Mesothelial cell of epicardium (in vitro differentiated cells): ENCODE measurements around the gene PRICKLE4. TPM values are rescaled to one million over a fixed set of nuclear protein-coding genes. Genes with fewer than 3 reads are reported as not detected.

Experiments used
- DNase-seq, 2 experiments: peaks; one replicate each; pipeline ENCODE4 v3.0.0; 2021; ENCODE audit warnings: low spot score in 2 of 2; ENCODE audit not compliant: unreplicated experiment in 2 of 2
- H3K27ac Mint-ChIP-seq: 2 replicates; pipeline ENCODE4 v1.8.0; 2021; ENCODE audit warnings: mixed read lengths
- H3K27me3 Mint-ChIP-seq: 2 replicates; pipeline ENCODE4 v1.8.0; 2021; ENCODE audit warnings: low read depth, mixed read lengths
- H3K36me3 Mint-ChIP-seq: 2 replicates; pipeline ENCODE4 v1.8.0; 2021; ENCODE audit warnings: mixed read lengths
- H3K4me1 Mint-ChIP-seq: 2 replicates; pipeline ENCODE4 v1.8.0; 2021; ENCODE audit warnings: mixed read lengths
- H3K4me3 Mint-ChIP-seq: 2 replicates; pipeline ENCODE4 v1.8.0; 2021; ENCODE audit warnings: mild to moderate bottlenecking, moderate library complexity, mixed read lengths
- H3K9me3 Mint-ChIP-seq: 2 replicates; pipeline ENCODE4 v1.8.0; 2021; ENCODE audit warnings: mixed read lengths
- CTCF ChIP-seq: fragments of 200-600 bp; sonication (generic); IDR thresholded peaks from one replicate; pipeline ENCODE4 v1.5.0; 2021; ENCODE audit warnings: antibody characterized with exemption; ENCODE audit not compliant: unreplicated experiment
- total RNA-seq: library from RNA; stranded (reverse); gene quantifications from 3 replicates; pipeline ENCODE4 v1.2.1, GENCODE V29; 2021

Gene PRICKLE4
- total RNA-seq, 1 donor from 2014 or later: 4.5 TPM

DNA sequence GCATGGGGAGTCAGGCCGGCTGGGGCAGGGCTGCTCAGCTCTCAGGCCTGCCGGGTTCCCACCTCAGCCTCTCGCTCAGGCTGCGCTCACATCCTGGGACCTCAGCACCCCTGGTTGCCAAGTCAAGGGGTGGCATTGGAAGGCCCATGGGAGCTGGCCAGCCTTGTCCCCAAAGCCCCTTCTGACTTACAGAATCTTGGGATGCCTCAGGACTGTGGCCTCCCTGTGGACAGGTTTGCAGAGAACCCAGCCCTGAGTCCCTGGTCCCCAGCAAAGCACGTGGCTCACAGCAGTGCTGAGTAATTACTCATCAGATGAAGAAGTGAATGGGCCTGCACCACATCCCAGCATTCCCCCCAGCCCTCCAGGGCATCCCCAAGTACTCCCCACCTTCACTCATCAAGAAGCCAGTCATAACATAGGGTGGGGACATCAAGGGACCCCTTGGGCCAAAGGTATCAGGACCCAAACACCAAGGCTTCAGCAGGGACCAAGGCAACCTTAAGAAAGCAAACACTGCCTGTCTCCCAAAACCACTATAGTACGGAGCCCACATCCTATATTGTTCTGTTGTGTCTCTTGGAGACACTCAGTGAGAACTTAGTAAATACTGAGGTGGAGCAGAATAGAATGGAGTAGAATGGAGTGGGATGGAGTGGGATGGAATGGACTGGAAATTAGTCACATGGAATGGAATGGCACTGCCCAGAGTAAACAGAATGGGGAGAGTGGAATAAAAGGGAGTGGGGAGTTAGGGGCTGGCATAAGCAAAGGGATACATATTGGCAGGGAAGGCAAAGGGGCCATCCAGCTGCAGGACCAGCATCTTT lies 37.0 kb upstream of the PRICKLE4 start:
- peaks cover 4% of the 10 kb centered on the region for H3K4me1 Mint-ChIP-seq
- H3K27ac Mint-ChIP-seq: no peak overlapping the region
- DNase-seq: no peak
- no peaks in the 10 kb centered on the region for H3K9me3 Mint-ChIP-seq
- H3K4me3 Mint-ChIP-seq: no peak overlapping the region
- no peaks in the 10 kb centered on the region for H3K36me3 Mint-ChIP-seq
- peaks cover 6% of the 10 kb centered on the region for H3K27me3 Mint-ChIP-seq
- TF ChIP-seq CTCF: no peak

DNA sequence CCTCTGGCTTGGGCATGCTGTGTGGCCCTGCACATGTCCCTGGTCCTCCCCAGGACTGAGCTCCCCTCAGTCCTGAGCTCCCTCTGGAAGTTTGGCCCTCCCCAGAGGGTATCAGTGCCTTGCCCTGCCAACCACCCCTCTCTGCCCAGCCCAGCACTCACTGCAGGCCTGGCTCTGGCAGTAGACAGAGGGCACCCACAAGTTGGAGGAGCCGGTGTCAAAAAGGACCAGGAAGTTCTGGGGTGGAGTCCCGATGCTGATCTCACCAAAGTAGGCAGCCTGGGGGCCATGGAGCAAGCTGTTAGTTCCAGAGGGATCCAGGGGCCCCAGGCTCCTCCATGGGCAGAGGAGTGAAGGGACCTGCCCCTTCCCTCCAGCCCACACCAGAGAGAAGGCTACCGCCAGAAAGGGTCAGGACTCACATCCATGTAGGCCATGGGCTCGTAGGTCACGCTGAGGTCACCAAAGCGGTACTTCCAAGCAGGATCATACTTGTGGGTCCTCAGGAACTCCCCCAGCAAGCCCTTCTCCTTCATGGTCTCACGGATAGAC lies 36.3 kb upstream of the PRICKLE4 start:
- Mint-ChIP-seq H3K9me3 (no peaks in the 10 kb centered on the region), H3K4me3 (no peak overlapping the region), H3K36me3 (no peaks in the 10 kb centered on the region), H3K27ac (no peak overlapping the region), H3K4me1 (no peaks in the 10 kb centered on the region), H3K27me3 (peaks cover 6% of the 10 kb centered on the region)
- no peak for DNase-seq
- TF ChIP-seq CTCF: no peak

GRCh38 chr6:41746107-41746506 lies 34.5 kb upstream of the PRICKLE4 start:
- H3K27me3 Mint-ChIP-seq: peaks cover 12% of the 10 kb centered on the region
- H3K9me3 Mint-ChIP-seq: peaks cover 6% of the 10 kb centered on the region
- no peak overlapping the region for H3K4me3 Mint-ChIP-seq
- no peak for TF ChIP-seq CTCF
- H3K4me1 Mint-ChIP-seq: peaks cover 2% of the 10 kb centered on the region
- DNase-seq: no peak
- no peaks in the 10 kb centered on the region for H3K36me3 Mint-ChIP-seq
- no peak overlapping the region for H3K27ac Mint-ChIP-seq

DNA sequence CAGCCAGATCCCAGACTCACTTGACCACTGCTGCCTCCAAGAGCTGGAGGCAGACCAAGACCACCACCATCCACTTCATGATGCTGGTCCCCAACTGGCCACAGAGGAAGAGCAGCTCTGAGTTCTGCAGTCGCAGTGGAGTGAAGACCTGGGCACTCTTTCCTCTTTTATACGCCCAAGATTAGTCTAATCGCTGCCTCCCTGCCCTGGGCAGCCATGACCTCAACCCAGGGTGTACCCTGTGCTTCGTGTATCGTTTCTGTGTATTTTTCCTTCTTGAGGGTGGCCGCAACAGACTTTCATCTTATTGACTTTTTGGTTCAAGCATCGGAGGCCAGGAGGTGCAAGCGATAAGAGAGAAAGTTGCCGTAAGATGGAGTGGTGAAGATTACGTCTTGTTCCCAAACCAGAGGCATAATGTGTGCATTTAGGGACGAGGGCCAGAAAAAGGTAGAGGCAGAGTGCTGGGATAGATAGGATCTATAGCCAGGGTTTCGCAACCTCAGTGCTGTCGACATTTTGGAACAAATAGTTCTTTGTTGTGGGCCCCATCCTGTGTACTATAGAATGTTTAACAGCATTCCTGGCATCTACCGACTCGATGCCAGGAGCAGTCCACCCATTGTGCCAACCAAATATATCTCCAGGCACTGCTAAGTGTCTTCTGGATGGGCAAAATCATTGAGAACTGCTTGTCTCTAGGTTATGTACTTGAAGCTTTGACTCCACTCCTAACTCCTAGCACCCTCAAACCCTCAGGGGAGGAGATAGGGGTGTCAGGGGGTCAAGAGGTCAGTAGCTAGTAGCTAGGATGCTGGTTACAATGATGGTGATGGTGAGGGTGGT lies 33.1 kb upstream of the PRICKLE4 start, which contains the start of gene PGC:
Gene PGC (minus strand): TSS at position 142 of the 846 bp plus-strand sequence. CDS start 63 bp downstream, at position 79.
- Mint-ChIP-seq H3K27me3 (peaks cover 13% of the 10 kb centered on the region), H3K27ac (no peak within 1 kb of the TSS), H3K9me3 (peaks cover 6% of the 10 kb centered on the region), H3K4me1 (peaks cover 2% of the 10 kb centered on the region), H3K4me3 (no peak within 1 kb of the TSS), H3K36me3 (no peaks in the 10 kb centered on the region)
- no peak for TF ChIP-seq CTCF
- no peak for DNase-seq

DNA sequence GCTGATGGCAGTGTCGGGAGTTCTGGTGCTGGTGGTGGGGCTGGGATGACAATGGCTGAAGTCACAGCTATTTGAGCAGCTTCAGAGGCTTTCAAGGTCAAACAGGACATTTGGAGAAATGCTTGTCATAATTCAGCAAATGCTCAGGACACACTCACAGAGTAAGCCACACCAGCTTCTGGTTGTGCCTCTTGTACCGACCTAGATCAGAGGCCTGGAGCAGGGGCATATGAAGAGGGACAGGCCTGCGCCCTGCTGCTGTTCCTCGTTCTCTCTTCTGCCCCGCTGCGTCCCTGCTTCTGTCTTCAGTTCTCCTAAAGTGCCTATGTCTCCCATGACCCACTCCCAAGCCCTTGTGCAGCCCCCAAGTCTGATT lies 32.5 kb upstream of the PRICKLE4 start:
- H3K9me3 Mint-ChIP-seq: peaks cover 6% of the 10 kb centered on the region
- peaks cover 14% of the 10 kb centered on the region for H3K27me3 Mint-ChIP-seq
- no peak overlapping the region for H3K4me3 Mint-ChIP-seq
- no peak for TF ChIP-seq CTCF
- no peak overlapping the region for H3K27ac Mint-ChIP-seq
- no peak for DNase-seq
- H3K36me3 Mint-ChIP-seq: no peaks in the 10 kb centered on the region
- H3K4me1 Mint-ChIP-seq: peaks cover 2% of the 10 kb centered on the region
